COR-L47 (cell line): ENCODE results near the gene C1GALT1C1L.
A peak's percentile ranks its signal among the peaks of the same experiment; 100 is the strongest.
"Not testable (repeated sequence)": the region's sequence is repeated elsewhere in the genome, so short reads cannot be mapped to it uniquely, and the experiment has no call there.

ENCODE experiments used
- DNase-seq: peaks from one replicate; lab custom pipeline; 2025; lab: John Stamatoyannopoulos, UW

The C1GALT1C1L gene

GRCh38 chr2:43653506-43653905, 22.7 kb downstream of the C1GALT1C1L start:
- DNase-seq: no peak

- no peak for DNase-seq
Measured at GRCh38 chr2:43648994-43649701, 27.1 kb downstream of the C1GALT1C1L start.

- no peak for DNase-seq
Measured at GRCh38 chr2:43643680-43644079, 32.5 kb downstream of the C1GALT1C1L start.

GRCh38 chr2:43642363-43642762, 33.9 kb downstream of the C1GALT1C1L start:
- DNase-seq: no peak

- DNase-seq: peak; percentile 11
Measured at GRCh38 chr2:43637030-43637803, 39.0 kb downstream of the C1GALT1C1L start, which contains the start of gene PLEKHH2. Gene PLEKHH2, plus strand, starts transcription at chr2:43637260. Its CDS starts 7,414 bp downstream, at chr2:43644674.

- no peak for DNase-seq
Measured at GRCh38 chr2:43636621-43637020, 39.6 kb downstream of the C1GALT1C1L start.

GRCh38 chr2:43636153-43636552, 40.1 kb downstream of the C1GALT1C1L start:
- DNase-seq: not testable (repeated sequence)

GRCh38 chr2:43634604-43635306, 41.5 kb downstream of the C1GALT1C1L start:
- peak; percentile 75 for DNase-seq

GRCh38 chr2:43631618-43632317, 44.5 kb downstream of the C1GALT1C1L start:
- DNase-seq: no peak
